ENCODE data around the gene ATG7. TPM values are rescaled to one million over a fixed set of nuclear protein-coding genes. Genes with fewer than 3 reads are reported as not detected.

Gene ATG7
- total RNA-seq, 2 experiments from 2014 or later = 21.7 to 28.4 TPM

DNA sequence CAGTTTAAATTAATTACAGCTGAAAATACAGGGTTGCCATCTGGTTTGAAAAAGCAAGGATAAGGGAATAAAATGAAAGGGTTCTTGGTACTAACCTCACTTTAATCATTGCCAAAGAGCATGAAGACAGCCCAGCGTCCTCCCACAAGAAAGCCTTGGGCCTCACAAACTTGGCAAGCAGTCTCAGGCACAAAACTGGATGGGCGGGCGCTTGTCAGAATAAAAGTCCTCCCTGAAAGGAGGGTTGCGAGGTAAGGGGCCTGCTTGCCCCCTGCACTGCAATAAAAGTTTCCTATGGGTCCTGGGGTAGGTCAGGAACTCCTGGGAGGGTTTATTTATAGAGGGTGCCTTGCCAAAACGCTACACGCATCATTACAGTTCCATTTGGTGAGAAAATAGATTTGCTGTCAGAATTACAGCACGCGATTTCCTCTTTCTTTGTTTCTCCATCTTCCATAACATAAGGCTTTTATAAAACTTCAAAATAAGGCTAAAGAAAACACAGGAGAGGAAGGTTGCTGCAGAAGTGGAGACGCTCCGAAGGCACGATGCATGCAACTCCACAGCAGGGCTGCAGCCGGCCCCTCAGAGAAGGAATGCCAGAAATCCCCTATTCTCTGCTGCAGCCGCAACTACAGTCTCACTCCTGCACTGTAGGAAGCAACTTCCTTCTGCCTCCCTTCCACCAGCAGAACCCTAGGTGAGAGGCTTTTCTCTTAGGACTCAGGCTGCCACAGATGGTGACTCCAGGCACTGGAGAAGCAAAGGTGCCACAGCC lies 310.2 kb downstream of the ATG7 start:
- no peak overlapping the region for H2AFZ ChIP-seq (ENCODE audit: low read length)
- peak overlapping the region; percentile 78 for H3K4me2 ChIP-seq (ENCODE audit: low read length)
- H3K9me2 ChIP-seq (ENCODE audit: insufficient read depth, low read length) = no peaks in the 10 kb centered on the region
- H4K20me1 ChIP-seq (ENCODE audit: insufficient read depth, low read length) = peaks cover 41% of the 10 kb centered on the region
- H3K79me2 ChIP-seq (ENCODE audit: insufficient read depth, low read depth, low read length) = peaks cover 70% of the 10 kb centered on the region; the same call in 1 of the 2 replicates
- peak overlapping the region; percentile 53 for H3K4me3 ChIP-seq (ENCODE audit: low read depth, low read length, poor library complexity, severe bottlenecking)
- ChIA-PET CTCF (ENCODE audit: unreplicated experiment) (no interaction called here), POLR2A (no interaction called here)
- no TSS peak for BruUV-seq (replicated peaks)
- intact Hi-C loops (cut with micrococcal nuclease; ENCODE audit: unreplicated experiment) = loop anchor here (10.0 kb wide), 1 partner anchor 62 kb away; the partner anchor contains the start of gene VGLL4
- TF ChIP-seq EZH2phosphoT487 (IDR thresholded peaks at IDR 0.05; ENCODE audit: borderline replicate concordance, low read depth, low read length) = no peak
- TF ChIP-seq, protein P1, sequence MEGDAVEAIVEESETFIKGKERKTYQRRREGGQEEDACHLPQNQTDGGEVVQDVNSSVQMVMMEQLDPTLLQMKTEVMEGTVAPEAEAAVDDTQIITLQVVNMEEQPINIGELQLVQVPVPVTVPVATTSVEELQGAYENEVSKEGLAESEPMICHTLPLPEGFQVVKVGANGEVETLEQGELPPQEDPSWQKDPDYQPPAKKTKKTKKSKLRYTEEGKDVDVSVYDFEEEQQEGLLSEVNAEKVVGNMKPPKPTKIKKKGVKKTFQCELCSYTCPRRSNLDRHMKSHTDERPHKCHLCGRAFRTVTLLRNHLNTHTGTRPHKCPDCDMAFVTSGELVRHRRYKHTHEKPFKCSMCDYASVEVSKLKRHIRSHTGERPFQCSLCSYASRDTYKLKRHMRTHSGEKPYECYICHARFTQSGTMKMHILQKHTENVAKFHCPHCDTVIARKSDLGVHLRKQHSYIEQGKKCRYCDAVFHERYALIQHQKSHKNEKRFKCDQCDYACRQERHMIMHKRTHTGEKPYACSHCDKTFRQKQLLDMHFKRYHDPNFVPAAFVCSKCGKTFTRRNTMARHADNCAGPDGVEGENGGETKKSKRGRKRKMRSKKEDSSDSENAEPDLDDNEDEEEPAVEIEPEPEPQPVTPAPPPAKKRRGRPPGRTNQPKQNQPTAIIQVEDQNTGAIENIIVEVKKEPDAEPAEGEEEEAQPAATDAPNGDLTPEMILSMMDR (conservative IDR thresholded peaks at IDR 0.05; ENCODE audit: low read length) = no peak
- H3K4me1 ChIP-seq (ENCODE audit: insufficient read depth, low read length, poor library complexity, severe bottlenecking) = peaks cover 26% of the 10 kb centered on the region
- peak; percentile 31 for DNase-seq (ENCODE audit: low spot score)
- H3K9me3 ChIP-seq (ENCODE audit: low read length) = no peaks in the 10 kb centered on the region
- peaks cover 14% of the 10 kb centered on the region; the same call in 1 of the 2 replicates for H3K36me3 ChIP-seq (ENCODE audit: insufficient read depth, low read length)
- peak overlapping the region; percentile 10 for H3K27ac ChIP-seq (ENCODE audit: low read depth, low read length, poor library complexity, severe bottlenecking)

DNA sequence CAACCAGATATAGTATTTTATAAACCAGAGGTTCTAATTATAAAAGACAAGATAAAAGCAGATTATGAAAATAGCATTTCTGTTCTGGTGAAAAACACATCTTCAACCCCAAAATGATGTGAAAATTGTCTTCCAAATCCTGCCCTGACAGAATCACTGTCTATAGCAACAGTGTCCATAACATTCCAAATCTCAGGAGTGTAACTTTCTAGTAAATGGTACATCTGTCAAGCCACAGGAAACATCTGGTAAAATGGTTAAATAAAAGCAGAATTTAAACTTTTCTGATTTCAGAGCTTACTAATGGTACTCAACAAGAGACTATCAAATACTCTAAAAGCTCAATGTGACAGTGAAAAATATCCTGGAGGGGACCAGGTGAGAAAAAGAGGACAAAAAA lies 311.0 kb downstream of the ATG7 start:
- ChIA-PET CTCF (ENCODE audit: unreplicated experiment) (no interaction called here), POLR2A (interaction anchor here (0.9 kb wide), 1 partner anchor 42 kb away, joined by 3 read pairs; no protein-coding TSS in a partner anchor)
- H3K4me2 ChIP-seq (ENCODE audit: low read length) = peak overlapping the region; percentile 78
- peaks cover 41% of the 10 kb centered on the region for H4K20me1 ChIP-seq (ENCODE audit: insufficient read depth, low read length)
- H3K36me3 ChIP-seq (ENCODE audit: insufficient read depth, low read length) = peaks cover 16% of the 10 kb centered on the region; the same call in 1 of the 2 replicates
- peaks cover 67% of the 10 kb centered on the region for H3K79me2 ChIP-seq (ENCODE audit: insufficient read depth, low read depth, low read length)
- TF ChIP-seq EZH2phosphoT487 (IDR thresholded peaks at IDR 0.05; ENCODE audit: borderline replicate concordance, low read depth, low read length) = no peak
- TF ChIP-seq, protein P1 (conservative IDR thresholded peaks at IDR 0.05; ENCODE audit: low read length) = no peak
- no peak overlapping the region for H3K27ac ChIP-seq (ENCODE audit: low read depth, low read length, poor library complexity, severe bottlenecking)
- DNase-seq (ENCODE audit: low spot score) = no peak
- intact Hi-C loops (cut with micrococcal nuclease; ENCODE audit: unreplicated experiment) = loop anchor here (10.0 kb wide), 1 partner anchor 62 kb away; the partner anchor contains the start of gene VGLL4
- H3K9me2 ChIP-seq (ENCODE audit: insufficient read depth, low read length) = no peaks in the 10 kb centered on the region
- peak overlapping the region; percentile 53 for H3K4me3 ChIP-seq (ENCODE audit: low read depth, low read length, poor library complexity, severe bottlenecking)
- no TSS peak for BruUV-seq (replicated peaks)
- no peak overlapping the region for H2AFZ ChIP-seq (ENCODE audit: low read length)
- H3K4me1 ChIP-seq (ENCODE audit: insufficient read depth, low read length, poor library complexity, severe bottlenecking) = peaks cover 28% of the 10 kb centered on the region
- no peaks in the 10 kb centered on the region for H3K9me3 ChIP-seq (ENCODE audit: low read length)

DNA sequence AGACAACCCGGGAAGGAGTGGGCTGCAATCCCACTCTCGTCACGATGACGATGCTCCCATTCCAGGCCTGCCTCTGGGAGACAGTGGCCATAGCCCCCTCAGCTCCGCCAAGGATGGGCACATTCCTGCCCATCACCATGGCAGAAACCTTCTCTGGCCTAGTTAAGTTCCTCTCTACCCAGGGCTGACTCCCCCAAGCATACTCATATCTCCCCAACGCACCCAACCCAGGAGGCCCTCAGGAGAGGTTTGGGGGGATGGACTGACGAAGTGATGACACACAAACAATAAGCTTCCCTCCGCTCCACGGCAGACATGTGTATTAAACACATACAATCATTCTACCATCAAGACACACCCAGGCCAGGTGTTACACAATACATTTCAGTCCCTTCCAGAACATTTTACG lies 311.4 kb downstream of the ATG7 start:
- ChIA-PET POLR2A (interaction anchor here (0.9 kb wide), 1 partner anchor 42 kb away, joined by 3 read pairs; no protein-coding TSS in a partner anchor), CTCF (ENCODE audit: unreplicated experiment) (no interaction called here)
- peaks cover 19% of the 10 kb centered on the region; the same call in 1 of the 2 replicates for H3K36me3 ChIP-seq (ENCODE audit: insufficient read depth, low read length)
- intact Hi-C loops (cut with micrococcal nuclease; ENCODE audit: unreplicated experiment) = loop anchor here (10.0 kb wide), 1 partner anchor 61 kb away; the partner anchor contains the start of gene VGLL4
- no TSS peak for BruUV-seq (replicated peaks)
- no peak overlapping the region for H3K4me3 ChIP-seq (ENCODE audit: low read depth, low read length, poor library complexity, severe bottlenecking)
- H2AFZ ChIP-seq (ENCODE audit: low read length) = no peak overlapping the region
- TF ChIP-seq, protein P1 (conservative IDR thresholded peaks at IDR 0.05; ENCODE audit: low read length) = no peak
- TF ChIP-seq EZH2phosphoT487 (IDR thresholded peaks at IDR 0.05; ENCODE audit: borderline replicate concordance, low read depth, low read length) = no peak
- no peaks in the 10 kb centered on the region for H3K9me3 ChIP-seq (ENCODE audit: low read length)
- no peaks in the 10 kb centered on the region for H3K9me2 ChIP-seq (ENCODE audit: insufficient read depth, low read length)
- peaks cover 32% of the 10 kb centered on the region for H3K4me1 ChIP-seq (ENCODE audit: insufficient read depth, low read length, poor library complexity, severe bottlenecking)
- peaks cover 41% of the 10 kb centered on the region for H4K20me1 ChIP-seq (ENCODE audit: insufficient read depth, low read length)
- DNase-seq (ENCODE audit: low spot score) = no peak
- peaks cover 69% of the 10 kb centered on the region for H3K79me2 ChIP-seq (ENCODE audit: insufficient read depth, low read depth, low read length)
- peak overlapping the region; percentile 78 for H3K4me2 ChIP-seq (ENCODE audit: low read length)
- no peak overlapping the region for H3K27ac ChIP-seq (ENCODE audit: low read depth, low read length, poor library complexity, severe bottlenecking)

Measured in OCI-LY7 (cell line).